Memory B cell (primary cell): Measurements from ENCODE around the gene EPS8L2.
"Not testable (repeated sequence)": the region's sequence is repeated elsewhere in the genome, so short reads cannot be mapped to it uniquely, and the experiment has no call there.

Experiments
- ATAC-seq: fragments of 150-1000 bp; cut with Tn5 transposase; 2 replicates; pipeline ENCODE4 v1.10.0; 2021; ENCODE audit warnings: low read depth, mild to moderate bottlenecking, moderate library complexity
- DNase-seq, 2 donors: peaks; one replicate each; pipeline ENCODE4 v3.0.0; 2022; ENCODE audit warnings: low spot score in 2 of 2
- H3K27ac Mint-ChIP-seq: one replicate; pipeline ENCODE4 v1.8.0; 2022; ENCODE audit warnings: mild to moderate bottlenecking, moderate library complexity, mixed read lengths
- H3K27me3 Mint-ChIP-seq: one replicate; pipeline ENCODE4 v1.8.0; 2022; ENCODE audit warnings: mixed read lengths
- H3K36me3 Mint-ChIP-seq: one replicate; pipeline ENCODE4 v1.8.0; 2022; ENCODE audit warnings: mild to moderate bottlenecking, mixed read lengths
- H3K4me1 Mint-ChIP-seq: one replicate; pipeline ENCODE4 v1.8.0; 2022; ENCODE audit warnings: mixed read lengths
- H3K4me3 Mint-ChIP-seq: one replicate; pipeline ENCODE4 v1.8.0; 2022; ENCODE audit warnings: mild to moderate bottlenecking, moderate library complexity, mixed read lengths
- H3K9me3 Mint-ChIP-seq: one replicate; pipeline ENCODE4 v1.8.0; 2022; ENCODE audit warnings: mixed read lengths

Gene EPS8L2

GRCh38 chr11:729492-730074 lies 23.6 kb downstream of the EPS8L2 start:
- peaks cover 2% of the 10 kb centered on the region for H3K27me3 Mint-ChIP-seq
- ATAC-seq (no peak), DNase-seq (no peak)
- H3K4me1 Mint-ChIP-seq, result peaks cover 4% of the 10 kb centered on the region
- no peaks in the 10 kb centered on the region for H3K9me3 Mint-ChIP-seq
- H3K4me3 Mint-ChIP-seq, result no peak overlapping the region
- no peak overlapping the region for H3K27ac Mint-ChIP-seq
- H3K36me3 Mint-ChIP-seq, result no peaks in the 10 kb centered on the region

- H3K36me3 Mint-ChIP-seq, result no peaks in the 10 kb centered on the region
- ATAC-seq, result no peak
- no peak for DNase-seq
- H3K9me3 Mint-ChIP-seq, result no peaks in the 10 kb centered on the region
- H3K4me1 Mint-ChIP-seq, result peaks cover 9% of the 10 kb centered on the region
- H3K27ac Mint-ChIP-seq, result no peak overlapping the region
- H3K4me3 Mint-ChIP-seq, result no peak overlapping the region
- H3K27me3 Mint-ChIP-seq, result peaks cover 9% of the 10 kb centered on the region
Observed at GRCh38 chr11:733072-733471, 27.0 kb downstream of the EPS8L2 start.

- H3K9me3 Mint-ChIP-seq, DNase-seq, H3K27ac Mint-ChIP-seq, H3K4me1 Mint-ChIP-seq, ATAC-seq, H3K36me3 Mint-ChIP-seq, H3K4me3 Mint-ChIP-seq: not testable (repeated sequence)
- H3K27me3 Mint-ChIP-seq, result peaks cover 14% of the 10 kb centered on the region
Observed at GRCh38 chr11:734541-734940, 28.5 kb downstream of the EPS8L2 start.

GRCh38 chr11:737366-737765 lies 31.3 kb downstream of the EPS8L2 start:
- DNase-seq (no peak), ATAC-seq (peak; percentile 37)
- Mint-ChIP-seq H3K36me3 (no peaks in the 10 kb centered on the region), H3K4me3 (peak overlapping the region; percentile 66), H3K27me3 (peaks cover 12% of the 10 kb centered on the region), H3K27ac (no peak overlapping the region), H3K4me1 (peaks cover 9% of the 10 kb centered on the region), H3K9me3 (no peaks in the 10 kb centered on the region)

- not testable (repeated sequence) for H3K4me1 Mint-ChIP-seq, H3K9me3 Mint-ChIP-seq, H3K36me3 Mint-ChIP-seq, H3K27ac Mint-ChIP-seq, DNase-seq
- peak overlapping the region; percentile 66 for H3K4me3 Mint-ChIP-seq
- H3K27me3 Mint-ChIP-seq, result peaks cover 12% of the 10 kb centered on the region
- ATAC-seq, result peak; percentile 52
Observed at GRCh38 chr11:737899-738298, 31.9 kb downstream of the EPS8L2 start.

DNA sequence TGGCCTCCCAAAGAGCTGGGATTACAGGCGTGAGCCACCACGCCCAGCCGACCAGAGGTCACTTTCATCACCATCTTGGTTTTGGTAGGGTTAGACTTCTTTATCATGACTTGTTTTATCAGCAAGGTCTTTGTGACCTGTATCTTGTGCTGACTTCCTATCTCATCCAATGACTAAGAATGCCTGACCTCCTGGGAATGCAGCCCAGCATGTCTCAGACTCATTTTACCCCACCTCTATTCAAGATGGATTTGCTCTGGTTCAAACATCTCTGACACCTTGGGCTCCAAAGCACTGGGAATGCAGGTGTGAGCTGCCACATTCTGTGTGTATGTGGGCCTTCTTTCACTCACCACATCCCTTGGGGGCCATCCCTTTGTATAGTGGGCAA lies 36.1 kb downstream of the EPS8L2 start:
- no peaks in the 10 kb centered on the region for H3K36me3 Mint-ChIP-seq
- ATAC-seq, result no peak
- H3K27me3 Mint-ChIP-seq, result peaks cover 9% of the 10 kb centered on the region
- no peaks in the 10 kb centered on the region for H3K9me3 Mint-ChIP-seq
- H3K4me1 Mint-ChIP-seq, result peaks cover 10% of the 10 kb centered on the region
- no peak for DNase-seq
- H3K27ac Mint-ChIP-seq, result no peak overlapping the region
- no peak overlapping the region for H3K4me3 Mint-ChIP-seq

DNA sequence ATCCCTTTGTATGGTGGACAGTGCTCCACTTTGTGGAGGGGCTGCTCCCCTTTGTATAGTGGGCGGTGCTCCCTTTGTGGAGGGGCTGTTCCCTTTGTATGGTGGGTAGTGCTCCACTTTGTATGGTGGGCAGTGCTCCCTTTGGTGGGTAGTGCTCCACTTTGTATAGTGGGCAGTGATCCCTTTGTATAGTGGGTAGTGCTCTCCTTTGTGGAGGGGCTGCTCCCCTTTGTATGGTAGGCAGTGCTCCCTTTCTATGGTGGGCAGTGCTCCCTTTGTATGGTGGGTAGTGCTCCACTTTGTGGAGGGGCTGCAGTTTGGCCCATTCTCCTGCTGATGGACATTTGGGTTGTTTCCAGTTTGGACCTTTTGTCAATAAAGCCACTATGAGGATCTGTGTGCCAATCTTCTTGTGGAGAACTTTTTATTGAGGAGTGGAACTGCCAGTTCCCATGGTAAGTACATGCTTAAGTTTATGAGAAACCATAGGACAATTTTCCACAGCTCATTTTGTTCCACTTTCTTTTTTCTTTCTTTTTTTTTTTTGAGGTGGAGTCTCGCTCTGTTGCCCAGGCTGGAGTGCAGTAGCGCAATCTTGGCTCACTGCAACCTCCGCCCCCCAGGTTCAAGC lies 36.7 kb downstream of the EPS8L2 start:
- Mint-ChIP-seq H3K4me1 (peaks cover 6% of the 10 kb centered on the region), H3K4me3 (no peak overlapping the region), H3K27ac (no peak overlapping the region), H3K36me3 (no peaks in the 10 kb centered on the region), H3K27me3 (peaks cover 6% of the 10 kb centered on the region), H3K9me3 (no peaks in the 10 kb centered on the region)
- ATAC-seq (no peak), DNase-seq (no peak)

DNA sequence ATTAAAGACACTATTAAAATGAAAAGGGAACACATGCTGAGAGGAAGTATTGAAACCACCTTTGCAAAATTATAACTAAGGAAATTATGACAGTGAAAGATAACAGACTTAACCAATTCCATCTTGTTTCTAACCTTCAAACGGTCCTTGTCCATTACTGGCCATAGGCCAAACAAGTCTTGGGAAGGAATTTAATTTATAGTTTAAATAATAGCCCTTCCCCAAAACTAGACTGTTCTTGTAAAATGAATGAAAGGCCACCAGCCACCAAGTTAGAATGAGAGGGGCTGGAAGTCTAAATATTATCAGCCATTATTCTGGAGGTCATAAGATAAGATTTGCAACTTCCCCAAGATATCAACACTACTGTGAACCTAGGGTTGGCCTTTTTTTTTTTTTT lies 39.4 kb downstream of the EPS8L2 start:
- Mint-ChIP-seq H3K4me3 (no peak overlapping the region), H3K36me3 (no peaks in the 10 kb centered on the region), H3K9me3 (no peaks in the 10 kb centered on the region)

GRCh38 chr11:746289-747157 lies 40.5 kb downstream of the EPS8L2 start:
- H3K36me3 Mint-ChIP-seq, result no peaks in the 10 kb centered on the region
- peak overlapping the region; percentile 88 for H3K4me3 Mint-ChIP-seq
- H3K27me3 Mint-ChIP-seq, result no peaks in the 10 kb centered on the region
- DNase-seq, result no peak
- H3K27ac Mint-ChIP-seq, result no peak overlapping the region
- peak; percentile 37 for ATAC-seq
- peaks cover 10% of the 10 kb centered on the region for H3K4me1 Mint-ChIP-seq
- no peaks in the 10 kb centered on the region for H3K9me3 Mint-ChIP-seq

More for the DNA sequence above, 39.4 kb downstream of the EPS8L2 start:
- Mint-ChIP-seq H3K27ac (no peak overlapping the region), H3K4me1 (peaks cover 10% of the 10 kb centered on the region), H3K27me3 (no peaks in the 10 kb centered on the region)
- DNase-seq (no peak), ATAC-seq (no peak)

DNA sequence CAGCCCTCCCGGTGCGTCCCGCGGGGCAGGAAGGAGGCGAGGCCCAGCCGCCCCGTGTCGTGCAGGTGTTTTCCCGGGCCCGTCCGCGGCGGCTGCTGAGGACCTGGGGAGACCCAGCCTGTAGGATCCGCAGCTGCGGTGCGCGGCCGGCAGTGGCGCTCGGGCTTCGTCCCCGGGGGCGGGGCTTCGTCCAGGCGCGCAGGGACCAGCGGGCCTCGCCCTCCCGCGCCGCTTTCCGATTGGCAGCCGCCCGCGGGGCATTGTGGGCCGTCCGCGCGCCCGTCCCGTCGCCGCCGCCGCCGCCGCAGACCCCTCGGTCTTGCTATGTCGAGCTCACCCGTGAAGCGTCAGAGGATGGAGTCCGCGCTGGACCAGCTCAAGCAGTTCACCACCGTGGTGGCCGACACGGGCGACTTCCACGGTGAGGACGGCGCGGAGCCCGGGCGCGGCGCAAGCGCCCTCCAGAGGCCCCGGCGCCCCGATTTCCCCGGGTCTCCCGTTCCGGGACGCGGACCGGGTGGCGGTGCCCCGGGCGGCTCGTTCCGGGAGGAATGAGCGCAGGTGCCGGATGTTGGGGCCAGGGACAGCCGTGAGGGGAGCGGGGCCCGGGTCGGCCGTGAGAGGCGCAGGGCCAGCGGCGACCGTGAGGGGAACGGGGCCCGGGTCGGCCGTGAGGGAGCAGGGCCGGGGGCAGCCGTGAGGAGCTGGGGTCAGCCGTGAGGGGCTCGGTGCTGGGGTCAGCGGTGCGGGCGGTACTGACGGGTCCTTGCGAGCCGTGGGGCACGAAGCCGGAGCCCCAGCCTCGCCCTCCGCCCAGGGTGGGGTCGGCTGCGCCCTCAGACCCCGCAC lies 41.4 kb downstream of the EPS8L2 start, which contains the start of gene TALDO1:
TALDO1 (plus strand) TSS at position 307 of the 849 bp plus-strand sequence; CDS start at position 325, 18 bp downstream.
- ATAC-seq (peak; percentile 88), DNase-seq (peak; percentile 76 to 79)
- Mint-ChIP-seq H3K27me3 (no peaks in the 10 kb centered on the region), H3K9me3 (no peaks in the 10 kb centered on the region), H3K27ac (no peak within 1 kb of the TSS), H3K4me3 (peak within 1 kb of the TSS; percentile 88), H3K4me1 (peaks cover 10% of the 10 kb centered on the region), H3K36me3 (no peaks in the 10 kb centered on the region)

DNA sequence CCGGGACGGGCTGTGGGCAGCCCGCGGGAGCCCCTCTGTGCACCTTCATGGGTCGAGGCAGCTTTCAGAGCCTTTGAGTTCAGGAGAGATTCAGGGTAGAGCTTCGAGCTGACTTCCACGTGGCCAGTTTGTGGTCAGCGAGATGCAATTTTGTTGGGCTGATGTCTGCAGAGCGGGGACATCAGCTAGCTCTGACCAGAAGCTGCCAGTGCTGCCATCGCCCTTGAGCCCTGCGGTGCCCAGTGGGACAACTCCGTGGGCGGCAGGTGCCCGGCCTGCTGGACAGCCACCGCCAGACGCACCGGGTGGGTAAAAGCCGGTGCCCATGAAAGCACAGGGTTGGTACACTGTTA lies 42.0 kb downstream of the EPS8L2 start:
- Mint-ChIP-seq H3K4me1 (peaks cover 10% of the 10 kb centered on the region), H3K9me3 (no peaks in the 10 kb centered on the region), H3K36me3 (no peaks in the 10 kb centered on the region), H3K27me3 (no peaks in the 10 kb centered on the region), H3K27ac (no peak overlapping the region), H3K4me3 (peak overlapping the region; percentile 88)
- no peak for ATAC-seq
- DNase-seq, result no peak

GRCh38 chr11:749731-750130 lies 43.7 kb downstream of the EPS8L2 start:
- Mint-ChIP-seq H3K9me3 (no peaks in the 10 kb centered on the region), H3K4me3 (no peak overlapping the region), H3K27ac (no peak overlapping the region), H3K36me3 (no peaks in the 10 kb centered on the region), H3K4me1 (peaks cover 10% of the 10 kb centered on the region), H3K27me3 (no peaks in the 10 kb centered on the region)
- no peak for DNase-seq
- no peak for ATAC-seq

DNA sequence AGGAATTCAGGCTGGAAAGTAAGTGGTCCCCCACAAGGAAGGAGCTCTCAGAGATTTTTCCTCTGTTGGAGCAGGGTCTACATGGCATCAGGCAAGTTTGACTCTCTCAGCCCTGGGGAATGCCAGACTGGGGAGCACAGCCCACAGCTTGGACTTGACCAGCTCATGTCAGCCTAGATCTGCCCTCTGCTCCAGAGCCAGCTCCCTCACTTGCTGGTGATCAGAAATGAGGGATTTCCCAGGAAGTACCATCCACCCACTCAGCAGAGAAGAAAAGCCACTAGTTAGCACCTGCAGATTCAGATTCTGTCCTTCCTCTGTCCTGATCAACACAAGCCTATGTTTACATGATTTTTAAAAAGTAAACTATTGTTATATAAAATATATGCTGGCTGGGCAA lies 54.2 kb downstream of the EPS8L2 start:
- ATAC-seq, result no peak
- peaks cover 12% of the 10 kb centered on the region for H3K36me3 Mint-ChIP-seq
- no peak for DNase-seq
- no peak overlapping the region for H3K4me3 Mint-ChIP-seq
- H3K27me3 Mint-ChIP-seq, result no peaks in the 10 kb centered on the region
- no peak overlapping the region for H3K27ac Mint-ChIP-seq
- peaks cover 2% of the 10 kb centered on the region for H3K4me1 Mint-ChIP-seq
- H3K9me3 Mint-ChIP-seq, result no peaks in the 10 kb centered on the region
